Liver (tissue), 9 donors: Measurements from ENCODE around the gene ZNF860. TPM values are rescaled to one million over a fixed set of nuclear protein-coding genes. Genes with fewer than 3 reads are reported as not detected.

Source experiments
- DNase-seq: peaks from one replicate; pipeline ENCODE4 v3.0.0-alpha.2; 2017; ENCODE audit warnings: low spot score
- H3K27ac ChIP-seq, 2 donors: one replicate each; pipeline ENCODE4 v1.7.0; 2013; ENCODE audit warnings: inconsistent platforms in 2 of 2, low read length in 2 of 2, control low read depth in 1 of 2, low read depth in 1 of 2, mild to moderate bottlenecking in 1 of 2
- H3K27me3 ChIP-seq, 4 donors: one replicate each; pipeline versions ENCODE4 v1.6.1 to v1.7.0; 2013; ENCODE audit warnings: low read length in 3 of 4, inconsistent platforms in 1 of 4, mild to moderate bottlenecking in 1 of 4, moderate library complexity in 1 of 4; ENCODE audit not compliant: control insufficient read depth in 4 of 4, insufficient read depth in 4 of 4
- H3K36me3 ChIP-seq, 4 donors: one replicate each; pipeline versions ENCODE4 v1.6.1 to v1.7.0; 2013; ENCODE audit warnings: low read length in 3 of 4, mild to moderate bottlenecking in 3 of 4, low read depth in 1 of 4, moderate library complexity in 1 of 4; ENCODE audit not compliant: control insufficient read depth in 4 of 4, insufficient read depth in 3 of 4
- H3K4me1 ChIP-seq, 4 donors: one replicate each; pipeline versions ENCODE4 v1.6.1 to v1.7.0; 2013; ENCODE audit warnings: low read length in 3 of 4, mild to moderate bottlenecking in 3 of 4, moderate library complexity in 1 of 4; ENCODE audit not compliant: control insufficient read depth in 4 of 4, insufficient read depth in 4 of 4
- H3K4me3 ChIP-seq, 3 donors: one replicate each; pipeline versions ENCODE4 v1.6.1 to v1.7.0; 2013; ENCODE audit warnings: low read length in 3 of 3, control low read depth in 1 of 3, low read depth in 1 of 3, mild to moderate bottlenecking in 1 of 3
- H3K9ac ChIP-seq, 2 donors: one replicate each; pipeline ENCODE4 v1.7.0; 2013; ENCODE audit warnings: low read length in 2 of 2, mild to moderate bottlenecking in 2 of 2, moderate library complexity in 2 of 2, control low read depth in 1 of 2, low read depth in 1 of 2
- H3K9me3 ChIP-seq, 4 donors: one replicate each; pipeline versions ENCODE4 v1.6.1 to v1.7.0; 2013; ENCODE audit warnings: low read length in 3 of 4; ENCODE audit not compliant: control insufficient read depth in 4 of 4
- CTCF ChIP-seq: fragments of 150-350 bp; IDR thresholded peaks from 2 replicates; pipeline ENCODE4 v1.5.1; 2017; ENCODE audit warnings: improper control_type of control experiment, low read depth, low read length; ENCODE audit not compliant: missing input control
- EGR1 ChIP-seq, 2 donors: IDR thresholded peaks; 2 replicates each; pipeline ENCODE4 v1.6.1; 2016 to 2018; ENCODE audit warnings: antibody characterized with exemption in 2 of 2, low read depth in 2 of 2
- HNF4A ChIP-seq, 2 donors: conservative IDR thresholded peaks; 2 replicates each; pipeline ENCODE4 v1.6.1; 2016; ENCODE audit warnings: antibody characterized with exemption in 2 of 2, mild to moderate bottlenecking in 2 of 2
- JUND ChIP-seq, 2 donors: IDR thresholded peaks; 2 replicates each; pipeline ENCODE4 v1.6.1; 2016; ENCODE audit warnings: antibody characterized with exemption in 2 of 2
- NR2F2 ChIP-seq: IDR thresholded peaks from 2 replicates; pipeline ENCODE4 v1.6.1; 2016; ENCODE audit warnings: antibody characterized with exemption
- REST ChIP-seq: IDR thresholded peaks from 2 replicates; pipeline ENCODE4 v1.6.1; 2016; ENCODE audit warnings: antibody characterized with exemption, mild to moderate bottlenecking
- SP1 ChIP-seq: IDR thresholded peaks from 2 replicates; pipeline ENCODE4 v1.6.1; 2018; ENCODE audit warnings: antibody characterized with exemption, mild to moderate bottlenecking
- TAF1 ChIP-seq: conservative IDR thresholded peaks from 2 replicates; pipeline ENCODE4 v1.6.1; 2016; ENCODE audit warnings: antibody characterized with exemption, mild to moderate bottlenecking
- YY1 ChIP-seq: IDR thresholded peaks from 2 replicates; pipeline ENCODE4 v1.6.1; 2016; ENCODE audit warnings: antibody characterized with exemption, mild to moderate bottlenecking
- ZBTB33 ChIP-seq: IDR thresholded peaks from 2 replicates; pipeline ENCODE4 v1.6.1; 2016; ENCODE audit warnings: antibody characterized with exemption
- WGBS: extraction: QIAGEN DNeasy Blood & Tissue Kit; methylation state at CpG from one replicate; pipeline ENCODE4 v1.1.7; 2013; 5-methylcytosine and 5-hydroxymethylcytosine counted together
- polyA plus RNA-seq, 2 donors: library from polyadenylated mRNA; stranded (reverse) in 1 of 2; unstranded in 1 of 2; fragments of 200-250 nt in 1 of 2; fragments of >200 nt in 1 of 2; fragmentation: Nextera tagmentation in 1 of 2; extraction: Ambion mirVana in 1 of 2; gene quantifications; one replicate each; pipeline versions ENCODE4 v1.2.1 to v1.2.3, GENCODE V29; 2013 to 2015
- total RNA-seq, 2 donors: library from RNA; depleted of rRNA; stranded (reverse); fragments of >200 nt; gene quantifications; one replicate each; pipeline ENCODE4 v1.2.3, GENCODE V29; 2014
- donor health status: healthy.
- donor health status: healthy.
- donor health status: healthy.
- donor health status: healthy.
- donor health status: healthy.

Gene ZNF860
- total RNA-seq (under 1 TPM; 0.17 to 0.42 TPM), polyA plus RNA-seq (under 1 TPM in 1 of 2 donors, not detected in 1; 0.10 TPM)

- Histone ChIP-seq H3K9ac (no peak within 1 kb of the TSS), H3K36me3 (no peaks in the 10 kb centered on the region), H3K4me1 (peaks cover 0 to 20% (median 11%) of the 10 kb centered on the region in 4 donors), H3K4me3 (peak within 1 kb of the TSS; percentile 50 to 57 (median 54)), H3K27ac (peak within 1 kb of the TSS; percentile 20 to 65), H3K9me3 (no peaks in the 10 kb centered on the region), H3K27me3 (peaks cover 0 to 15% (median 3%) of the 10 kb centered on the region in 4 donors)
- 6% methylated on average over 65 of the region's 65 CpGs for WGBS
- DNase-seq: peak; percentile 42
- TF ChIP-seq TAF1 (no peak), SP1 (no peak), NR2F2 (no peak), JUND (IDR thresholded peaks at IDR 0.05) (peak in 1 of 2 donors; percentile 63)
Measured at GRCh38 chr3:31981206-31982181, at the start of gene ZNF860, which contains the start of gene OSBPL10. Gene ZNF860 (plus strand): TSS chr3:31981750. CDS start chr3:31989080, 7,330 bp downstream. Gene OSBPL10 (minus strand): TSS chr3:31981262. CDS start chr3:31981179, 83 bp downstream.

- Histone ChIP-seq H3K27me3 (no peaks in the 10 kb centered on the region), H3K9ac (no peak overlapping the region), H3K36me3 (no peaks in the 10 kb centered on the region), H3K4me1 (no peaks in the 10 kb centered on the region), H3K27ac (no peak overlapping the region), H3K4me3 (no peak overlapping the region), H3K9me3 (peaks cover 0 to 3% (median 0%) of the 10 kb centered on the region in 4 donors)
- no peak for TF ChIP-seq HNF4A (conservative IDR thresholded peaks at IDR 0.05)
- TF ChIP-seq CTCF: no peak
- TF ChIP-seq ZBTB33: no peak
- no peak for TF ChIP-seq YY1
- no peak for TF ChIP-seq NR2F2
- no peak for TF ChIP-seq EGR1 (IDR thresholded peaks at IDR 0.05; ENCODE audit: low read depth in 2 of 2)
- TF ChIP-seq REST: no peak
- no peak for DNase-seq
- 94% methylated on average over 3 of the region's 3 CpGs for WGBS
Measured at GRCh38 chr3:31932990-31933389, 48.6 kb upstream of the ZNF860 start.
